Measurements from ENCODE around the gene SLC6A19.

DNA sequence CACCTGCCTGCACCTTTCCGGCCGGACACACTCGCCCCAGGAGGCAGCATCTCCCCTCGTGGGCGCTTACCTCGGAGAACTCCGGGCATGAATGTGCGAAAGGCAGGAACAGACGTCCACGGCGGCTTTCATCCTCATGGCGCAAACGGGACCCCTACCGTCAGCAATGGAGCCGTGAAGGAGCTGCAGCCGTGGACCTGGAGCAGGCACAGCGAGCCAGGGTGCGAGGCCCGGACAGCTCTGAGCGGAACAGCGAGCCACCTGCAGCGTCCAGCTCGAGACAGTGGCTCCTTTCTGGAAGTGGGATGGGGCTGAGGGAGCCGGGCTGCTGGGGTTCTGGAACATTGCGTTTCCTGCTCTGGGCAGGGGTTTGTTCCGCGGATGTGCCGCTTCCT is 7.8 kb upstream of the SLC6A19 start:
- TF ChIP-seq, protein P1, sequence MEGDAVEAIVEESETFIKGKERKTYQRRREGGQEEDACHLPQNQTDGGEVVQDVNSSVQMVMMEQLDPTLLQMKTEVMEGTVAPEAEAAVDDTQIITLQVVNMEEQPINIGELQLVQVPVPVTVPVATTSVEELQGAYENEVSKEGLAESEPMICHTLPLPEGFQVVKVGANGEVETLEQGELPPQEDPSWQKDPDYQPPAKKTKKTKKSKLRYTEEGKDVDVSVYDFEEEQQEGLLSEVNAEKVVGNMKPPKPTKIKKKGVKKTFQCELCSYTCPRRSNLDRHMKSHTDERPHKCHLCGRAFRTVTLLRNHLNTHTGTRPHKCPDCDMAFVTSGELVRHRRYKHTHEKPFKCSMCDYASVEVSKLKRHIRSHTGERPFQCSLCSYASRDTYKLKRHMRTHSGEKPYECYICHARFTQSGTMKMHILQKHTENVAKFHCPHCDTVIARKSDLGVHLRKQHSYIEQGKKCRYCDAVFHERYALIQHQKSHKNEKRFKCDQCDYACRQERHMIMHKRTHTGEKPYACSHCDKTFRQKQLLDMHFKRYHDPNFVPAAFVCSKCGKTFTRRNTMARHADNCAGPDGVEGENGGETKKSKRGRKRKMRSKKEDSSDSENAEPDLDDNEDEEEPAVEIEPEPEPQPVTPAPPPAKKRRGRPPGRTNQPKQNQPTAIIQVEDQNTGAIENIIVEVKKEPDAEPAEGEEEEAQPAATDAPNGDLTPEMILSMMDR (conservative IDR thresholded peaks at IDR 0.05; ENCODE audit: low read depth, low read length) = no peak
- TF ChIP-seq, protein P2, sequence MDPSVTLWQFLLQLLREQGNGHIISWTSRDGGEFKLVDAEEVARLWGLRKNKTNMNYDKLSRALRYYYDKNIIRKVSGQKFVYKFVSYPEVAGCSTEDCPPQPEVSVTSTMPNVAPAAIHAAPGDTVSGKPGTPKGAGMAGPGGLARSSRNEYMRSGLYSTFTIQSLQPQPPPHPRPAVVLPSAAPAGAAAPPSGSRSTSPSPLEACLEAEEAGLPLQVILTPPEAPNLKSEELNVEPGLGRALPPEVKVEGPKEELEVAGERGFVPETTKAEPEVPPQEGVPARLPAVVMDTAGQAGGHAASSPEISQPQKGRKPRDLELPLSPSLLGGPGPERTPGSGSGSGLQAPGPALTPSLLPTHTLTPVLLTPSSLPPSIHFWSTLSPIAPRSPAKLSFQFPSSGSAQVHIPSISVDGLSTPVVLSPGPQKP (IDR thresholded peaks at IDR 0.05; ENCODE audit: borderline replicate concordance, low read depth, low read length) = no peak
- no peak for TF ChIP-seq MXI1 (IDR thresholded peaks at IDR 0.05; ENCODE audit: borderline replicate concordance, low read depth, low read length)
- TF ChIP-seq POLR2A (IDR thresholded peaks at IDR 0.05; ENCODE audit: low read depth, low read length) = no peak
- no peak for TF ChIP-seq FOS (IDR thresholded peaks at IDR 0.05; ENCODE audit: low read depth, low read length)
- TF ChIP-seq RFX5 (IDR thresholded peaks at IDR 0.05; ENCODE audit: low read depth, low read length) = no peak
- TF ChIP-seq RCOR1 (IDR thresholded peaks at IDR 0.05; ENCODE audit: insufficient replicate concordance, low read length) = no peak
- TF ChIP-seq RAD21 (IDR thresholded peaks at IDR 0.05; ENCODE audit: low read length) = no peak
- TF ChIP-seq SMC3 (IDR thresholded peaks at IDR 0.05; ENCODE audit: low read depth, low read length) = no peak

All from IMR-90 (cell line).